ENCODE data around the gene VAV2.
A peak's percentile ranks its signal among the peaks of the same experiment; 100 is the strongest.

VAV2 gene

GRCh38 chr9:133870598-133871595, 121.2 kb downstream of the VAV2 start:
- intact Hi-C loops (cut with DNase I) = no loop called here
- DNase-seq = no peak

GRCh38 chr9:133869674-133870405, 122.3 kb downstream of the VAV2 start:
- intact Hi-C loops (cut with DNase I) = no loop called here

GRCh38 chr9:133868203-133868602, 123.9 kb downstream of the VAV2 start:
- DNase-seq = no peak
- intact Hi-C loops (cut with DNase I) = no loop called here

More at GRCh38 chr9:133869674-133870405, 122.3 kb downstream of the VAV2 start:
- DNase-seq = no peak

GRCh38 chr9:133866946-133867345, 125.2 kb downstream of the VAV2 start:
- intact Hi-C loops (cut with DNase I) = no loop called here
- no peak for DNase-seq

- intact Hi-C loops (cut with DNase I) = no loop called here
- DNase-seq = no peak
Measured at GRCh38 chr9:133864011-133864410, 128.1 kb downstream of the VAV2 start.

GRCh38 chr9:133863257-133863592, 128.9 kb downstream of the VAV2 start:
- intact Hi-C loops (cut with DNase I) = no loop called here
- no peak for DNase-seq

- intact Hi-C loops (cut with DNase I) = no loop called here
- DNase-seq = peak in 6 of 10 donors; percentile 27 to 91 (median 33)
Measured at GRCh38 chr9:133862585-133863256, 129.4 kb downstream of the VAV2 start.

GRCh38 chr9:133861692-133862091, 130.4 kb downstream of the VAV2 start:
- intact Hi-C loops (cut with DNase I) = no loop called here
- no peak for DNase-seq

GRCh38 chr9:133861086-133861485, 131.0 kb downstream of the VAV2 start:
- intact Hi-C loops (cut with DNase I) = no loop called here

GRCh38 chr9:133858771-133859170, 133.4 kb downstream of the VAV2 start:
- intact Hi-C loops (cut with DNase I) = no loop called here
- DNase-seq = no peak

More at GRCh38 chr9:133861086-133861485, 131.0 kb downstream of the VAV2 start:
- DNase-seq = no peak

- DNase-seq = no peak
- intact Hi-C loops (cut with DNase I) = no loop called here
Measured at GRCh38 chr9:133857639-133858038, 134.5 kb downstream of the VAV2 start.

GRCh38 chr9:133856798-133857197, 135.3 kb downstream of the VAV2 start:
- intact Hi-C loops (cut with DNase I) = no loop called here
- DNase-seq = no peak

- no peak for DNase-seq
- intact Hi-C loops (cut with DNase I) = no loop called here
Measured at GRCh38 chr9:133855802-133856521, 136.2 kb downstream of the VAV2 start.

- intact Hi-C loops (cut with DNase I) = no loop called here
- DNase-seq = no peak
Measured at GRCh38 chr9:133855371-133855770, 136.8 kb downstream of the VAV2 start.

- DNase-seq = no peak
- intact Hi-C loops (cut with DNase I) = no loop called here
Measured at GRCh38 chr9:133854765-133855164, 137.4 kb downstream of the VAV2 start.

GRCh38 chr9:133854048-133854447, 138.1 kb downstream of the VAV2 start:
- DNase-seq = no peak
- intact Hi-C loops (cut with DNase I) = no loop called here

- intact Hi-C loops (cut with DNase I) = no loop called here
- no peak for DNase-seq
Measured at GRCh38 chr9:133853331-133853730, 138.8 kb downstream of the VAV2 start.

GRCh38 chr9:133852431-133852830, 139.7 kb downstream of the VAV2 start:
- DNase-seq = peak in 4 of 10 donors; percentile 18 to 93 (median 36)
- intact Hi-C loops (cut with DNase I) = no loop called here

GRCh38 chr9:133851693-133852092, 140.4 kb downstream of the VAV2 start:
- DNase-seq = no peak
- intact Hi-C loops (cut with DNase I) = no loop called here

- intact Hi-C loops (cut with DNase I) = no loop called here
- DNase-seq = no peak
Measured at GRCh38 chr9:133850937-133851336, 141.2 kb downstream of the VAV2 start.
